ENCODE results near the gene IPO4. TPM values are rescaled to one million over a fixed set of nuclear protein-coding genes. Genes with fewer than 3 reads are reported as not detected.

The IPO4 gene
- total RNA-seq, 1 experiment from 2014 or later = 53.2 TPM

GRCh38 chr14:24176599-24176998 is 12.0 kb downstream of the IPO4 start:
- no peak for DNase-seq (ENCODE audit: low spot score)

DNA sequence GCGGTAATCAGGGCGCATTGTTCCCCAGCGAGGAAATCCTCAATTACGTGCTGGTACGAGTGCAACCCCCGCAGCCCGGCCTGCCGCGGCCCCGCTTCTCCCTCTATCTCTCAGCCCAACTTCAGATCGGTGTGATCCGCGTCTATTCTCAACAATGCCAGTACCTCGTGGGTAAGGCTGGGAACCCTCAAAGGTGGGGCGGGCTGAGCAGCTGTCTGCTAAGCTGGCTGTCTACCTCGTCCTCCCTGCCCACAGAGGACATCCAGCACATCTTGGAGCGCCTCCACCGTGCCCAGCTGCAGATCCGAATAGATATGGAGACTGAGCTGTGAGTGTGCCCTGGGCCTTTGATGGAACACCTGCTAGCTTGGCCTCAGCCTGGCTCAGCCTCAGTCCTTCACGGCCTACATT is 15.7 kb downstream of the IPO4 start:
- no peak for DNase-seq (ENCODE audit: low spot score)

- no peak for DNase-seq (ENCODE audit: low spot score)
These were observed 16.3 kb downstream of the IPO4 start for GRCh38 chr14:24172261-24172860.

DNA sequence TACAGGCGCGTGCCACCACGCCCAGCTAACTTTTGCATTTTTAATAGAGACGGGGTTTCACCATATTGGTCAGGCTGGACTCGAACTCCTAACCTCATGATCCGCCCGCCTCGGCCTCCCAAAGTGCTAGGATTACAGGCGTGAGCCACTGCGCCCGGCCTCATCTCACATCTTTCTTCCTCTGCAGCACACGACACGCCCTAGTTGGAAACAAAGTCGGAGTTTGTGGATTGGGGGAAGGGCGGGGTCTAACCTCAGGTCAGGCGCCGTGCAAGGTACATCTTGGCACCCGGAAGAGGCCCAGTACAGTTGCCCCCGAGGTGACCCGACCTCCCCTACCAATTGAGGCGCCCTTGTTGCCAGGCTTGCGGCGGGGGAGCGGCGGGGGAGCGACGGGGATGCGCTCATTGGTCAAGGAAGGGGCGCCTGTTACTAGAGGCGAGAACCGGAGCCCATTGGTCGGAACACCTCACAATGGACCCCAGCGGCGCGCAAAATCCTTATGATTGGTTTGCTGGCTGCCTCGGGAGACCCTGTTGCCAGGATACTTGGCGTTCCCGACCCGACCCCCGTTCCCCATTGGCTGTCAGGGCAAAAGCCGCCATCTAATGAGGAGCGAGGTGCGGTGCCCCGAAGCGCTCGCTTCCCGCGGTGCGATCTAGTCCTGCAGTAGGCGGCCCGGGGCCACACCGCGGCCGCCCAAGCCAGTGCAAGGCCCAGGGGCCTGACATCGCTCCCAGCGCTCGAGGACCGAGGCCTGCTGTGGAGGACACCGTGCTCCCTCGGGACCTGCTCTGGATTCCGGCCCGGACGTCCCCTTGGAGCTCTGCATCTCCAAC is 17.0 kb downstream of the IPO4 start, which contains the start of gene REC8:
Gene REC8, plus strand, starts transcription at position 659 of the 839 bp plus-strand sequence. CDS start 473 bp downstream, outside the sequence.
- no peak for DNase-seq (ENCODE audit: low spot score)

GRCh38 chr14:24167469-24168114 is 21.0 kb downstream of the IPO4 start:
- no peak for DNase-seq (ENCODE audit: low spot score)

DNA sequence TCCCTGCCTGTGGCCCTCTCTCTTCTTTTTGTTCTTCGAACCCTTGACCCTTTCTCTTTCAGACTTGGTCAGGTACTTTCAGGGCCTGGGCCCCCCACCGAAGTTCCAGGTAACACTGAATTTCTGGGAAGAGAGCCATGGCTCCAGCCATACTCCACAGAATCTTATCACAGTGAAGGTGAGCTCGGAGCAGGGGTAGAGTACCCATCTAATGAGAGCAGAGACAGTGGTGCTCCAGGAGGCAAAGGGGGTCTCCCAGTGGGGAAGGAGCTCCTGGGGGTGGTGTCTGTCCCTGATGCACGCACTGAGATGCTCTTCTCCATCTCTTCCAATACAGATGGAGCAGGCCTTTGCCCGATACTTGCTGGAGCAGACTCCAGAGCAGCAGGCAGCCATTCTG is 22.8 kb downstream of the IPO4 start:
- DNase-seq (ENCODE audit: low spot score) = no peak

- DNase-seq (ENCODE audit: low spot score) = no peak
These were observed 24.1 kb downstream of the IPO4 start for GRCh38 chr14:24164518-24164991.

- DNase-seq (ENCODE audit: low spot score) = no peak
These were observed 26.5 kb downstream of the IPO4 start for GRCh38 chr14:24162093-24162492.

DNA sequence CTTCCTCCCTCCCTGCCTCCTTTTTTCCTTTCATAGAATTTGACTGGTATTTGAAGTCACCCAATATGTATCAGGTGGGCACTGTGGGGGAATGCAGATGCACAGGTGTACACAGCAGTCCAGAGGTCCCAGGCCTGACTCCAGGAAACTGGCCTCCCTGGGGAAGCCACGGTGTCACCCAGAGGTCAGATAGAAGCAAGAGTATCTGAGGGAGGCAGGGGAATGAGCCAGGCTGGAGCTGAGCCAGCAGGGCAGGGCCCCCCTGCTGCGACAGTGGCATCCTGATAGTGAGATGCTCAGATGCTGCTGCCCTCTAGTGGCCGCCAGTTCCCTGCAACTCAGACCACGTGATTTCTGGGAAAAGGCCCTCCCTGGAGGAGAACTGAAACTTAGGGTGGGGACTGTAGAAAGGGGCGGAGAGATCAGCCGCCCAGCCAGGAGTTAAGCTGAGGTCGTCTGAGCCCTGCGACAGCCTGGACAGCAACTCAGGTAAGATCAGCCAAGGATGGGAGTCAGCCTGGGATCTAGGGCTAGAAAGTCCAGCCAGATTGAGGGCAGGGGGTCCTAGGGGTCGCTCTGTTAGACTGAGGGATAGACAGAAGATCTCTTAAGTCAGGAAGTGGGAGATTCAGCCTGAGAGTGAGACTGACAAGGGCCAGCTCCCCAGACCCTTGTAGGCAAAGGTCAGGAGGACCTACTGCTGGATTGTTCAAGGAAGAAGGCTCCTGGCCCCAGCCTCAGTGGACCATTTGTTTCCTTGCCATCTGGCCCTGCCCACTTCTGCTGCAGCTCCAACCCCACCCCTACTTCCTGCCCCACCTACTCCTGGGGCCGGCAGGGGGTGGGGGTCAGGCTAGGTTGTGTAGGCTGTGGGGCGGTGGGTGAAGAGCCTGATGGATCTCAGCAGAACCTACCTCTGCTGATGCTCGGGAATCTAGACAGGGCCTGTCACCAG is 27.5 kb downstream of the IPO4 start, which contains the start of gene IRF9:
Gene IRF9, plus strand, starts transcription at position 416 of the 955 bp plus-strand sequence. CDS start 880 bp downstream, outside the sequence.
- peak; percentile 89 for DNase-seq (ENCODE audit: low spot score)

- no peak for DNase-seq (ENCODE audit: low spot score)
These were observed 28.1 kb downstream of the IPO4 start for GRCh38 chr14:24160499-24160849.

DNA sequence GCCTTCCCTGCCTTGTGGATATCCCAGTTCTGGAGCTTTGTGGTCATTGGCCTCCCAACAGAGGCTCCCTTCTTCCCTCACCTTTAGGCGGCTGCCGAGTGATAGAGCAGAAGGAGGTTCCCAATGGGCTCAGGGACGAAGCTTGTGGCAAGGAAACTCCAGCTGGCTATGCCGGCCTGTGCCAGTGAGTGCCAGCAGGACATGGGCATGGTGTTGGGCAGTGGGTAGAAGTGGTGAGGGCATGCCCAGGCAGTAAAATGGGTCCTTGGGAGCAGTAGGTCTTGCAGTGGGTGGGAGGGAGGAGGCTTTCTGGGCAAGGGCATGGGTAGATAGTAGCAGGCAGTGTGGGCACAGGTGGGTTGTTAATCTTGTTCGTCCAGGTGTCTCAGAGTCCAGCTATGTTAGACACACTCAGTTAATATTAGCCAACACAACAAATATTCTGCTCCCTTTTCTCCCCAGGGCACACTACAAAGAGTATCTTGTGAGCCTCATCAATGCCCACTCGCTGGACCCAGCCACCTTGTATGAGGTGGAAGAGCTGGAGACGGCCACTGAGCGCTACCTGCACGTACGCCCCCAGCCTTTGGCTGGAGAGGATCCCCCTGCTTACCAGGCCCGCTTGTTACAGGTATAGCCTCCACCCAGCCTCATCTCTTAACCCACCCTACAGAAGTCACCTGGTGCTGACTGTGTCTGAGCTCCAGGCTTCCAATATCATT is 28.7 kb downstream of the IPO4 start:
- DNase-seq (ENCODE audit: low spot score) = no peak

GRCh38 chr14:24157331-24157730 is 31.3 kb downstream of the IPO4 start:
- no peak for DNase-seq (ENCODE audit: low spot score)

DNA sequence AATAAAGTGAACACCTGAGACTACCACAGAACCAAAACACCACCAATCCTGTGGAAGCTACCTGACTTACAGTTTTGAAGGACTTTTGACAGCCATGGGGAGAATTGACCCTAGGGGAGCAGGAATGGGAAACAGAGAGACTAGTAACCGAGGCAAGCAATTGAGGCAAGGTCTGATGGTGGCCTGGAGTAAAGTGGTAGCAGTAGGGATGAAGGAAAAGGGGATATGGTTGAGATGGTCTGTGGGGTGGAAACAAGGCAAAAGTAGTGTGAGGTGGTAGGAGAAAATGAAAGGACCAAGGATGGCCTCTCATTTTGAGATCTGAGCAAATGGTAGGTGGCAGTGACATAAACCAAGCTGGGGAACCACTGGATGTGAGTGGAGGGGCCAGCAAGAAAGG is 31.8 kb downstream of the IPO4 start:
- DNase-seq (ENCODE audit: low spot score) = no peak

DNA sequence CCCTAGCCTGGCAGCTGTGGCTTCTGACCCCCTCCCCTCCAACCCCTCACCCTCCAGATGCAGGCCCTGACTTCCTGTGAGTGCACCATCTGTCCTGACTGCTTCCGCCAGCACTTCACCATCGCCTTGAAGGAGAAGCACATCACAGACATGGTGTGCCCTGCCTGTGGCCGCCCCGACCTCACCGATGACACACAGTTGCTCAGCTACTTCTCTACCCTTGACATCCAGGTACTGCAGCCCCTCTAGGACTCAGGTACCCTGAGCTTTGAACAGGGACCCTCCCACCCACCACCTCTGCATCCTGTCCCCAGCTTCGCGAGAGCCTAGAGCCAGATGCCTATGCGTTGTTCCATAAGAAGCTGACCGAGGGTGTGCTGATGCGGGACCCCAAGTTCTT is 33.5 kb downstream of the IPO4 start:
- no peak for DNase-seq (ENCODE audit: low spot score)

- DNase-seq (ENCODE audit: low spot score) = no peak
These were observed 37.1 kb downstream of the IPO4 start for GRCh38 chr14:24151404-24152080.

DNA sequence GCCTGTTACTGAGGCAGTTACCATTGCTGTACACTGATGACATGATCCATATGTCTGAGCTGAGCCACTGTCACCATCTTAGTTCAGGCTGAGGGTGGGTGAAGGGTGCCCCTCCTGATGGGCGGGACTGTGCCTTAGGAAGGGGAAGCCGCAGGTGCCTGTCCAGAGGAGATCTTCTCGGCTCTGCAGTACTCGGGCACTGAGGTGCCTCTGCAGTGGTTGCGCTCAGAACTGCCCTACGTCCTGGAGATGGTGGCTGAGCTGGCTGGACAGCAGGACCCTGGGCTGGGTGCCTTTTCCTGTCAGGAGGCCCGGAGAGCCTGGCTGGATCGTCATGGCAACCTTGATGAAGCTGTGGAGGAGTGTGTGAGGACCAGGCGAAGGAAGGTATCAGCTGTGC is 37.6 kb downstream of the IPO4 start:
- no peak for DNase-seq (ENCODE audit: low spot score)

GRCh38 chr14:24150567-24150966 is 38.0 kb downstream of the IPO4 start:
- no peak for DNase-seq (ENCODE audit: low spot score)

- DNase-seq (ENCODE audit: low spot score) = no peak
These were observed 38.6 kb downstream of the IPO4 start for GRCh38 chr14:24150061-24150460.

GRCh38 chr14:24149302-24149969 is 39.2 kb downstream of the IPO4 start:
- no peak for DNase-seq (ENCODE audit: low spot score)

All from A172 (cell line).